ENCODE measurements around the gene SCFD1.
"Not testable (repeated sequence)": the region's sequence is repeated elsewhere in the genome, so short reads cannot be mapped to it uniquely, and the experiment has no call there.

The SCFD1 gene

DNA sequence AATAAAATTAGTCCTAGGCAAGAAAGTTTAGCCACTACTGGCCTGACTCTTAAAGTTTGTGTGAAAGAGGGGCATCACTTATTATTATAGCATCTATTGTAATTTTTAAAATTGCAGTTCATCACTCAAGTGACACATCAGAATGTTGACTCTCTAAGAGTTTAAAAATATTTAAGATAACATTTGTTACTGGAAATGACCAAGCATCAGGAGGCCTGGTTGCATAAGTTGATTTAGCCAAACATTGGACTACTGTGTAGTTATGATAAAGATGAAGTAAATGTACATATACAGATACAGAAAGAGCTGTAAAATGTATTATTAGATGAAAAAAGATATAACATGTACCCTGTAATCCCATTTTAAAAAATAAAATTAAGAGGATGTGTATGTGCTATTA lies 47.5 kb downstream of the SCFD1 start:
- DNase-seq (ENCODE audit: low read depth in 2 of 2) = no peak

- no peak for DNase-seq (ENCODE audit: low read depth in 2 of 2)
These were observed 51.0 kb downstream of the SCFD1 start for GRCh38 chr14:30673071-30673470.

DNA sequence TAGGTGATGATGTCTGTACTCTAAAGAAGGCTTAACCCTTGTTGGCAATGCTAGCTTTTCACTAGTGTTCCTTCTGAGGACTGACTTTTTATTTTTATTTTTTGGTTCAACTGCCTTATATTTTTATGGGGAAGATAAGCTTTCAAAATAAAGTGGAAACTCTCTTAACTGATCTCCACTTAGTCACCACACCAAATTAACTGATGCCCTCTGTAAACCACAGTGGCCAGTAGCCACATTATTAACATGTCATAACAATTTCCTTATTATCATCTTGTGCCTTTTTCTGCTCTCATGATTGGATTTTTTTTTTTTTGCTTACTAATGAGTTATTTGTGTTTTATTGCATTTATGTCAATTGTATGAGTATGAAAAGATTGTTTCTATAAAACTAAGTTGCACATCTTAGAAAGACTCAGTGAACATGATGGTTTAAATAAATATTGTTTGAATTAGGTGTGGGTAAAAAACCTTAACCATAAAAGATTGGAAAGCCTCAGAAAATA lies 56.9 kb downstream of the SCFD1 start:
- no peak for DNase-seq (ENCODE audit: low read depth in 2 of 2)

DNA sequence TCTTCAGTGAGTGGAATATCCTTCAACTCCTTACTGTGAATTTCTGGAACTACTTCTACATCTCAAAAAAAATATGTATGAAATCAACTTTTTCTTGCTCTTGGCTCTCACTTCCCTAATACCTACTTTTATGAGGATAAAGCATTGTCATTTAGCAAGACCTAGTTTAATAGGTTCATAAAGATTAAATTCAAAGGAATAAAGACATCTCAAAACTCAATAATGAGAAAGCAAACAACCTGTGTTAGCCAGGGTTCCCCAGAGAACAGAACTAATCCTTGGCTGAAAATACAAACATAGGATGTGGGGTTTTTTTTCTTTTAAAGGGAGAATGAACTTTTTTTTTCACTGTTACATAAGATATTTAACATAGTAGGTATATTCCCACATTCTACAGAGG lies 57.9 kb downstream of the SCFD1 start:
- DNase-seq (ENCODE audit: low read depth in 2 of 2) = no peak

DNA sequence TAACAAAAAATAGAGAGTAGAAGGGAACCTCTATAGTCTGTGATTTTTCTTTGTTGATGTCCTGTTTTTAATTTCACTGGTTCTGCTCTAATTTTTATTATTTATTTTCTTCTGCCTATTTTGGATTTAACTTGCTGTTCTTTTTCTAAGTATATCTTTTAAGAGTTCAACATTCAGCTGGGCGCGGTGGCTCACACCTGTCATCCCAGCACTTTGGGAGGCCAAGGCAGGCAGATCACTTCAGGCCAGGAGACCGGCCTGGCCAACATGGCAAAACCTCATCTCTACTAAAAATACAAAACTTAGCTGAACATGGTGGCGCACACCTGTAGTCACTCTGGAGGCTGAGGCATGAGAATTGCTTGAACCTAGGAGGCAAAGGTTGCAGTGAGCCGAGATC lies 58.7 kb downstream of the SCFD1 start:
- not testable (repeated sequence) for DNase-seq (ENCODE audit: low read depth in 2 of 2)

DNA sequence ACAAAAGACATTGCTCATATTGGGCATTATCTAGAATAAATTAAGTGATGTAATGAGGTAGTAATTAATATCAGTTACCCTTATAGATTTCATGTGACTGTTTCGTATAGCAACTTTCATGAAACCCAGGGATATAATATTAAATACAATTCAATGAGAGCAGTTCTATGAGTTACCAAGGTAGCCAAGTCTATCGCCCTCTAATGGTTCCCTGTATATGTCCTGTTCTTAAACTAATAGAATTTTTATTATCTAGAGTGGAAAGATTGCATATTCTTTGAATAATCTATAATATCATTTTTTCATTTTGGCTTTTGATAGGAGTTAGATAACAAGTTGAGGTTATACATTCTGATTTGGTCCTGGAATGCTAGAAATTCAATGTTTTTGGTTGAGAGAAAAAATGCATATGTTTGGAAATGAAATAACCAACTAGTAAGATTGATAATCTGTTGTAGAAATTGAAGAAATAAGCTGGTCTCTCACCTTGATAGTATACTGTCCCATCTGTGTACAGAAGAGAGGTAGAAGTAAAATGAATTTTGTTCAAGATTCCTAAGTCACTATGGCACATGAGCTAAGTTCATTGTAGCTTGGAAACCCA lies 59.7 kb downstream of the SCFD1 start:
- no peak for DNase-seq (ENCODE audit: low read depth in 2 of 2)

GRCh38 chr14:30690487-30691355 lies 68.6 kb downstream of the SCFD1 start:
- not testable (repeated sequence) for DNase-seq (ENCODE audit: low read depth in 2 of 2)

DNA sequence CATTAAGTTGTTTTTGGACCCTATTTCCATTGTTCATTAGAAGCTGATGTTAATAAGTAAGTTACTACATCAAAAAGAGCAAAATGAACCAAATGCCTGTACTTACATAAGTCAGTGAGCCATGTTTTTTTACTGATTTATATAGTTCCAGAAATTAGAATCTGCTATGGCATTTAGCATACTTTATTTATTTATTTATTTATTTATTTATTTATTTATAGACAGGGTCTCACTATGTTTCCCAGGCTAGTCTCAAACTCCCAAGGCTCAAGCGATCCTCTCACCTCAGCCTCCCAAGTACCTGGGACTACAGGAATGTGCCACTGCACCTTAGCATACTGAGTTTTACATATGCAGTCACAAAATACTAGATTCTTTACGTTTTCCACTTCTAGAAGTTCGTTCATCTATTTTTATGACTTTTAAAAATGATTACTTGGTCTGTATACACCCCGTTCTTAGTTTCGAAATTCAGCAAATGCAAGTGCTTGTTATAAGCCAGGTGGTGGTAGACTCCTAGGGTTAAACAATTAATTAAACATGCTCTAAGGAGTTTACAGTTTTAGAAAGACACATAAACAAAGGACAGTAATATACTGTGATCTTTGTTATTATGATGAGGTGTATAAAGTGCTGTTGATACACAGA lies 69.8 kb downstream of the SCFD1 start:
- no peak for DNase-seq (ENCODE audit: low read depth in 2 of 2)

GRCh38 chr14:30692669-30693068 lies 70.5 kb downstream of the SCFD1 start:
- DNase-seq (ENCODE audit: low read depth in 2 of 2) = no peak

GRCh38 chr14:30698463-30698862 lies 76.3 kb downstream of the SCFD1 start:
- DNase-seq (ENCODE audit: low read depth in 2 of 2) = no peak

GRCh38 chr14:30706704-30707103 lies 84.6 kb downstream of the SCFD1 start:
- DNase-seq (ENCODE audit: low read depth in 2 of 2) = no peak

- no peak for DNase-seq (ENCODE audit: low read depth in 2 of 2)
These were observed 86.0 kb downstream of the SCFD1 start for GRCh38 chr14:30708157-30708556.

- no peak for DNase-seq (ENCODE audit: low read depth in 2 of 2)
These were observed 87.1 kb downstream of the SCFD1 start for GRCh38 chr14:30709201-30709600.

DNA sequence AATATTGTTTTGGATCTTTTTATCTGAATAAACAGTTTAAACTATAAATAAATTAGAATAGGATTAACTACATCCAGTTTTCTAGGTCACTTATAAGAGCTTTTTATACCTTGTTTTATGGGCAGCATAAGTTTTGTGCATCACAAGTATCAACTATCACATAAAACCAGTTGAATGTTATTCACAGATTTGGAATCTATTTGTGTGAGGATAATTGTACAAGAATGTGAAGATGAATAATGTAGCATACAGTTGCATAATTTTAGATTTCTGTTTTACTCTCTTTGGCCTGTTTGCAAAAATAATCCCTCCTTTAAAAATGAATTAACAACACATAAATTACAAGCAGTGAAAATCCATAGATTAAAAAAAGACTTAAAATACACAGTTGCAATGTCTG lies 88.8 kb downstream of the SCFD1 start:
- DNase-seq (ENCODE audit: low read depth in 2 of 2) = no peak

DNA sequence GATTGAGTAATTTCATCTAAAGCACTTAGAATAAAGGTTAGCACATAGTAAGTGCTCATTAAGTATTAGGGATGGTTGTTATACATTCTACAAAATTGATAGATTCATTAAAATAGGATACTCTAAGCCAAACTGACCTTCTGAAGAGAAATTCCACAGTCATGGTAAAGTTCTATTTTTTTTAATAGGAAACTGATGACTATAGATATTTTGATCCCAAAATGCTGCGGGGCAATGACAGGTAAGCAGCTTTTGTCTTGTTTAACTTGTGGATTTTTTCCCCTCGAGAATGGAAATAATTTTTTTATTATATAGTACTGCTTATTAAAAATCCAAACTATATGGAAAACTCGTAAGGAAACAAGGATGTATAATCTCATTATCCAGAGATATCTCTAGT lies 97.0 kb downstream of the SCFD1 start:
- no peak for DNase-seq (ENCODE audit: low read depth in 2 of 2)

DNA sequence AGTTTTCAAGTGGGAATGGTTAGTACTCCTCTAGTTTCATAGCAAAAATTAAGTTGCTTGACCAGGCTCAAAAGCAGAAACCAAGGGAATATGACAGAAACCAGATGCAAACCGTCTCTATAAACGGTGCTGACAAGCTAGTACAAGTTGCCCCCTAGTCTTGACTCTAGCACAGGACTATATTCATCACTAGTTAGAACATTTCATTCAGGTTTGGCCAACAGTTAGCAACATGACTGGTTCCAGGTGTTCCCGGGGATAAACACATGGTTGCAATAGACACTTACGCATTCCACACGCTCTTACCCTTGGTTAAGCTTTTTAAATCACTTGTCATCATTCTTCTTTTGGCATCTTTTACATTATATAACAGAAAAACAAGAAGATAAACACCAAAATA lies 103.6 kb downstream of the SCFD1 start:
- no peak for DNase-seq (ENCODE audit: low read depth in 2 of 2)

- DNase-seq (ENCODE audit: low read depth in 2 of 2) = no peak
These were observed 106.4 kb downstream of the SCFD1 start for GRCh38 chr14:30728471-30728870.

- no peak for DNase-seq (ENCODE audit: low read depth in 2 of 2)
These were observed 115.8 kb downstream of the SCFD1 start for GRCh38 chr14:30737916-30738315.

GRCh38 chr14:30738978-30739377 lies 116.9 kb downstream of the SCFD1 start:
- no peak for DNase-seq (ENCODE audit: low read depth in 2 of 2)

DNA sequence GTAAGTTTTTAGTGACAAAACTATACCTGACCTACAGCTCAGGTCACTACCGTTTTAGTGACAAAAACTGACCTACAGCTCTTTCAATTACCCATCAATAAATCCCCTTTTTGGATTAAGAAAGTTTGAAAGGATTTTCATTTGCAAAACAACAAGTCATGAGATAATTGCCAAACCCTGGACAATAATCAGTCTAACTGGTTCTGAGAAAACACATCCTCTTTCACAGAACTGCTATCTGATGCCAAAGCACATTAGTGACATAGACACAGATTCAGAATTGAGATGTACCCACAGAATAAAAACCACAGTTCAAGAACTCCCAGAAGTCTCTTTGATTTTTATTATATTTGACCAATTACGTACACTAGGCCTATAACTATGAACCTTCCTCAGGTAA lies 126.2 kb downstream of the SCFD1 start:
- no peak for DNase-seq (ENCODE audit: low read depth in 2 of 2)

DNA sequence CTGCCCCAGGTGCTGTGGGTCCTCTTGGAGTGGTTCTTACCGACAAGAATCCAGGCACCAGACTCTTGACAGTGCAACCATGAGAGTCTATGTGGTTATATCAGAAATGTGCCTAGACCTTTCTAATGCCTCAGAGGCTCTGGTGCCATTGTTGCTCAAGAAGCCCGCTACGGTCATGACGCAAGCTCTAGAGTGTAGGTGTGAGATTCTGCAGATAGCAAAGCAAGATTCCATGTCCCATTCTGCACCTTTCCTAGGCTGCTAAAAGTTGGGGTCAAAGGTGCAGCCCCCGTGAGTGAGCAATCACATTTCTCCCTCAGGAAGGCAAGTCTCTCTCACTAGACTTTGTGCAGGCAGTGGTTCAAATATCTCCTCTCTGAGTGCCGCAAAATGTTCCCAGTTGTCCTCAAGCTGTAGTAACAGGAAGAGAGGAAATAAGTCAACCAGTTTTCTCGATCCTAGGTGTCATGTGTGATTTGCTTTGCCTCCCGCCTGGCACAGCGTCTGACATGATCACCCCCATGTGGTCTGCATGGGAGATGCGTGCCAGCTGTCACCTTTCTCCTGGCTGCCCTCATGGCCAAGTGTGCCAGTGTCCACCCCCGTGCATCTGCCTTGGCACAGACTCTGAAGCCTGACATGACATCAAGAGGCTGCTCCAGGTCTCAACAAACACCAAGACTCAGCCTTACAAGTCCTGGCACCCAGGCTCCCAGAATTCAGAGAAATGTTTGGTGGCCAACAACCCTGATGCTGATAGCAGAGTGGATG lies 129.7 kb downstream of the SCFD1 start:
- no peak for DNase-seq (ENCODE audit: low read depth in 2 of 2)

DNA sequence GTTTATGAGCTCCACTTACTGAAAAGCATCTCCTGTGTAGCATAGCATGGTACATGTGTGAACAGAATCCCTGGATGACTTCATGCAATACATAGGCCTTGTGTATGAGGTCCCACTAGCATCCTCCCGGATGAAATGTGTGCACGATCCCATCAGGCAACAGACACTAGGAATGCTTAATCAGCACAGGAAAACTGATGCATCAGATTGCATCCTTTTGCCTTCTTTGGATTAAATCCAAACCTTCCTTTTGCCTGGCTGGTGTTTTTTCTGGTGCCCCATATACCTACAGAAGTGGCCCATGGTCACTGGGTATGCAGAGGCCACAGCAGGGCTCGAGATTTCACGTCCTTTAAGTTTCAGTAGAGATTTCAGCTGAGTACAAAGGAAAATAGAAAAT lies 131.3 kb downstream of the SCFD1 start:
- DNase-seq (ENCODE audit: low read depth in 2 of 2) = no peak
